ENCODE measurements around the gene NANP. TPM values are rescaled to one million over a fixed set of nuclear protein-coding genes. Genes with fewer than 3 reads are reported as not detected.

NANP gene
- total and polyA plus RNA-seq, 2 of the 13 experiments (the other 11 are each of a cell fraction or from before 2014, with no cell fraction given), result 8.9 to 21.5 TPM

- 0 out of 2 replicates have a peak, but pooled peaks have one; percentile 80 for TF ChIP-seq JUNB (CRISPR knock-in tag; IDR thresholded peaks at IDR 0.05; ENCODE audit: borderline replicate concordance)
- TF ChIP-seq TGIF2 (CRISPR knock-in tag; IDR thresholded peaks at IDR 0.05), result peak; percentile 78; the same call in 1 of the 2 replicates
- TF ChIP-seq KLF16 (CRISPR knock-in tag; IDR thresholded peaks at IDR 0.05), result peak; percentile 89 to 99
- peak; percentile 97 for TF ChIP-seq ZNF616 (CRISPR knock-in tag; IDR thresholded peaks at IDR 0.05; ENCODE audit: low read depth)
- no peak for TF ChIP-seq ZNF382 (CRISPR knock-in tag; IDR thresholded peaks at IDR 0.05; ENCODE audit: borderline replicate concordance)
- TF ChIP-seq GRHL1 (CRISPR knock-in tag; conservative IDR thresholded peaks at IDR 0.05), result no peak
- peak; percentile 100 for TF ChIP-seq ZNF33B (CRISPR knock-in tag; IDR thresholded peaks at IDR 0.05)
- TF ChIP-seq MEIS1 (CRISPR knock-in tag; IDR thresholded peaks at IDR 0.05; ENCODE audit: borderline replicate concordance), result peak; percentile 15; the same call in 1 of the 2 replicates
- TF ChIP-seq GABPA (IDR thresholded peaks at IDR 0.05; ENCODE audit: low read depth, low read length), result no peak
- TF ChIP-seq GABPA (CRISPR knock-in tag; IDR thresholded peaks at IDR 0.05; ENCODE audit: low read depth), result peak; percentile 59
- TF ChIP-seq ZNF891 (CRISPR knock-in tag; IDR thresholded peaks at IDR 0.05), result peak; percentile 99
- peak; percentile 98 for TF ChIP-seq MYC (CRISPR knock-in tag; IDR thresholded peaks at IDR 0.05; ENCODE audit: borderline replicate concordance)
- TF ChIP-seq NRL (CRISPR knock-in tag; IDR thresholded peaks at IDR 0.05; ENCODE audit: borderline replicate concordance), result peak; percentile 100
- no peak for TF ChIP-seq RCOR2 (CRISPR knock-in tag; IDR thresholded peaks at IDR 0.05)
- TF ChIP-seq ZNF775 (CRISPR knock-in tag; IDR thresholded peaks at IDR 0.05; ENCODE audit: borderline replicate concordance), result peak; percentile 82; the same call in 1 of the 2 replicates
- peak; percentile 100 for TF ChIP-seq GLI4 (CRISPR knock-in tag; IDR thresholded peaks at IDR 0.05; ENCODE audit: borderline replicate concordance)
- TF ChIP-seq MATR3 (CRISPR knock-in tag; IDR thresholded peaks at IDR 0.05), result no peak; the same call in 1 of the 2 replicates
- peak; percentile 93 for TF ChIP-seq TFE3 (CRISPR knock-in tag; IDR thresholded peaks at IDR 0.05)
- peak; percentile 36; the same call in 1 of the 2 replicates for TF ChIP-seq ZNF207 (IDR thresholded peaks at IDR 0.05; ENCODE audit: borderline replicate concordance)
- TF ChIP-seq ZNF788 (CRISPR knock-in tag; IDR thresholded peaks at IDR 0.05; ENCODE audit: borderline replicate concordance), result peak; percentile 99
- no peak; the same call in none of the 2 replicates for TF ChIP-seq SMAD3 (CRISPR knock-in tag; IDR thresholded peaks at IDR 0.05)
- 0 out of 2 replicates have a peak, but pooled peaks have one; percentile 71 for TF ChIP-seq ZNF432 (CRISPR knock-in tag; IDR thresholded peaks at IDR 0.05; ENCODE audit: borderline replicate concordance)
- TF ChIP-seq ZNF740 (CRISPR knock-in tag; IDR thresholded peaks at IDR 0.05), result peak; percentile 56
- TF ChIP-seq ZNF33A (CRISPR knock-in tag; IDR thresholded peaks at IDR 0.05; ENCODE audit: borderline replicate concordance), result peak; percentile 96
- peak; percentile 98; the same call in 1 of the 2 replicates for TF ChIP-seq ZNF737 (CRISPR knock-in tag; IDR thresholded peaks at IDR 0.05; ENCODE audit: borderline replicate concordance)
- peak; percentile 30 for TF ChIP-seq SOX13 (IDR thresholded peaks at IDR 0.05)
- TF ChIP-seq SOX13 (CRISPR knock-in tag; conservative IDR thresholded peaks at IDR 0.05 in 1 of 2, IDR thresholded peaks at IDR 0.05 in 1 of 2), result peak in 1 of 2 experiments; percentile 42; a peak in 2 of 4 replicates
Observed at GRCh38 chr20:25623736-25624499, at the start of gene NANP (continued).

Data from HepG2 (cell line).